ENCODE data around the gene KIAA1217. TPM values are rescaled to one million over a fixed set of nuclear protein-coding genes. Genes with fewer than 3 reads are reported as not detected.

Gene KIAA1217
- total and polyA plus RNA-seq, 2 of the 8 experiments (the other 6 are each of a cell fraction or from before 2014, with no cell fraction given), result 4.5 to 15.6 TPM

- TF ChIP-seq, protein P1, sequence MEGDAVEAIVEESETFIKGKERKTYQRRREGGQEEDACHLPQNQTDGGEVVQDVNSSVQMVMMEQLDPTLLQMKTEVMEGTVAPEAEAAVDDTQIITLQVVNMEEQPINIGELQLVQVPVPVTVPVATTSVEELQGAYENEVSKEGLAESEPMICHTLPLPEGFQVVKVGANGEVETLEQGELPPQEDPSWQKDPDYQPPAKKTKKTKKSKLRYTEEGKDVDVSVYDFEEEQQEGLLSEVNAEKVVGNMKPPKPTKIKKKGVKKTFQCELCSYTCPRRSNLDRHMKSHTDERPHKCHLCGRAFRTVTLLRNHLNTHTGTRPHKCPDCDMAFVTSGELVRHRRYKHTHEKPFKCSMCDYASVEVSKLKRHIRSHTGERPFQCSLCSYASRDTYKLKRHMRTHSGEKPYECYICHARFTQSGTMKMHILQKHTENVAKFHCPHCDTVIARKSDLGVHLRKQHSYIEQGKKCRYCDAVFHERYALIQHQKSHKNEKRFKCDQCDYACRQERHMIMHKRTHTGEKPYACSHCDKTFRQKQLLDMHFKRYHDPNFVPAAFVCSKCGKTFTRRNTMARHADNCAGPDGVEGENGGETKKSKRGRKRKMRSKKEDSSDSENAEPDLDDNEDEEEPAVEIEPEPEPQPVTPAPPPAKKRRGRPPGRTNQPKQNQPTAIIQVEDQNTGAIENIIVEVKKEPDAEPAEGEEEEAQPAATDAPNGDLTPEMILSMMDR (IDR thresholded peaks at IDR 0.05; ENCODE audit: control extremely low read depth in 1 of 3, insufficient read depth in 1 of 3, low read depth in 1 of 3, low read length in 3 of 3), result no peak
Observed at GRCh38 chr10:24453404-24453830, 244.5 kb downstream of the KIAA1217 start (continued).

Data from H1 (cell line).